ENCODE measurements around the gene SCFD1.
"Not testable (repeated sequence)": the region's sequence is repeated elsewhere in the genome, so short reads cannot be mapped to it uniquely, and the experiment has no call there.

Gene SCFD1

DNA sequence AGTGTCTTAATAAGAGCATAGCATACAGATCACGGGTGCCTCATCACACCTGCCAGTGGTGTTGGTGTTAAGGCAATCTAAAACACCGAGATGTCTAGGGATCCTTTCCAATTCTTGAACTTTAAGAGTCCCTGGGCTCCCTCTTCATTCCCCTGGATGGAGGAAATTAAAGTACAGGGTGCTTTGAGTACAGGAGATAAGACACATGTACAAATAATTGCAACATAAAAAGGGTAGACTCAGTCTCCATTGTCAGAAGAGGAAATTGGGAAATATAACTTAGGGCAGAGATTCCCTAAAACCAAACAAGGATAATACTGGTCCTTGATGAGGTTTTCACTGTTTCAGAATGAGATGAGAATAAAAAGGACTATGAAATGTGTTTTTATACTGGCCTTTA lies 34.9 kb downstream of the SCFD1 start:
- intact Hi-C loops (cut with DNase I): loop anchor here (2.0 kb wide), 1 partner anchor 250 kb away; no protein-coding TSS in a partner anchor
- no peak for DNase-seq

DNA sequence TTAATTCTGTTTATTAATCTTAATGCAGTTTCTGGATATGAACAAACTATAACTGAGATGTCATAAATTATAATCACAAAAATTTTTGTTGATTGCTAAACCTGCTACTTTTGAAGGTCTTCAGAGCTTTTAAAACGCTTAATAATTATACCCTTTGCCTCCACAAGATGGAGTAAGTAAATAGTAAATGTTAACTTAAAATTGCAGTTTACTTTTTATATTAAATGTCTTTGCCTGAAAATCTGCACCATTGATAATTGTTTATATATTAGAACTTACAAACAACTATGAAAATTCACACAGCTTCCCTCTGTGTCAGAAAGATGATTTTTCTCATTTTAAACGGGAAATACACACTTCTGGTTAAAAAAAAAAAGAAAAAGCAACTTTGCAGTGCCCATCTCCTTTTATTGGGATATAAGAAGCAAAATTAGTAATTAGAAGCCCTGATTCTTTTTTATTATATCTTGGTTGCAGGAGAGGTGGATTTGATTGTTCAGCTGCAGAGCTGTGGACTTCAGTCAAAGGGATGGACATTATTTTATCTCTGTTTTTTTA lies 35.6 kb downstream of the SCFD1 start:
- intact Hi-C loops (cut with DNase I): loop anchor here (2.0 kb wide), 1 partner anchor 249 kb away; no protein-coding TSS in a partner anchor
- DNase-seq: no peak

DNA sequence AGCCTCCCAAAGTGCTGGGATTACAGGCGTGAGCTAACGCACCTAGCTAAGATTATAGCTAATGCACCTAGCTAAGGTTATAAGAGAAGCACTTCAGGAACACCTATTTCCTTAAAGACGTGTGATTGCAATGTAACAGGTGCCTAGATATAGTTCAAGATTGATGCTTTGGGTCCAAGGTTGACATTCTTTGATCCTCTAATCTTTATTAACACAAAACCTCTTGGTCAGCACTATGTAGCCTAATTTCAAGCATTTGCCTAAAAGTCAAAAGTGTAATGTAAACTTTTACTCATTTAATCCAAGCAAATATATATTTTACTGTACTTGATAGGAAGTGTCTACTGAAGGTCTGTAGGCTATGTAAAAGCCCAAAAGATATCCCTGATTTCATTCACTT lies 36.5 kb downstream of the SCFD1 start:
- DNase-seq: no peak
- intact Hi-C loops (cut with DNase I): no loop called here

DNA sequence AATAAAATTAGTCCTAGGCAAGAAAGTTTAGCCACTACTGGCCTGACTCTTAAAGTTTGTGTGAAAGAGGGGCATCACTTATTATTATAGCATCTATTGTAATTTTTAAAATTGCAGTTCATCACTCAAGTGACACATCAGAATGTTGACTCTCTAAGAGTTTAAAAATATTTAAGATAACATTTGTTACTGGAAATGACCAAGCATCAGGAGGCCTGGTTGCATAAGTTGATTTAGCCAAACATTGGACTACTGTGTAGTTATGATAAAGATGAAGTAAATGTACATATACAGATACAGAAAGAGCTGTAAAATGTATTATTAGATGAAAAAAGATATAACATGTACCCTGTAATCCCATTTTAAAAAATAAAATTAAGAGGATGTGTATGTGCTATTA lies 47.5 kb downstream of the SCFD1 start:
- intact Hi-C loops (cut with DNase I): no loop called here
- DNase-seq: no peak

DNA sequence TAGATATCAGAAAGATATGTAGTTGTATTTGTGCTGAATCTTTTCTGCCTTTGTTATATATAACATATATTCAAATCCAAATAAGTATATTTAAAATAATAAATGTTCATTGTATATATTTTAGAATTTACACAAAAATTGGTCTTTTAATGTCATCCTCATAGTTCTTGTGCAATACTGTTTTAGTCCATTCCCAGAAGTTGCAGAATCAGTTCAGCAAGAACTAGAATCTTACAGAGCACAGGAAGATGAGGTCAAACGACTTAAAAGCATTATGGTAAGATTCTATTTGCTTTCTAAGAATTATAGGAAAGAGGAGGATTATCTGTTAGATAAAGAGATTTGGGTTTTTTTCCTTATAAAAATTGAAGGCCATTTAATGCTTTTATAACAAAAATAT lies 51.0 kb downstream of the SCFD1 start:
- intact Hi-C loops (cut with DNase I): no loop called here
- DNase-seq: no peak

DNA sequence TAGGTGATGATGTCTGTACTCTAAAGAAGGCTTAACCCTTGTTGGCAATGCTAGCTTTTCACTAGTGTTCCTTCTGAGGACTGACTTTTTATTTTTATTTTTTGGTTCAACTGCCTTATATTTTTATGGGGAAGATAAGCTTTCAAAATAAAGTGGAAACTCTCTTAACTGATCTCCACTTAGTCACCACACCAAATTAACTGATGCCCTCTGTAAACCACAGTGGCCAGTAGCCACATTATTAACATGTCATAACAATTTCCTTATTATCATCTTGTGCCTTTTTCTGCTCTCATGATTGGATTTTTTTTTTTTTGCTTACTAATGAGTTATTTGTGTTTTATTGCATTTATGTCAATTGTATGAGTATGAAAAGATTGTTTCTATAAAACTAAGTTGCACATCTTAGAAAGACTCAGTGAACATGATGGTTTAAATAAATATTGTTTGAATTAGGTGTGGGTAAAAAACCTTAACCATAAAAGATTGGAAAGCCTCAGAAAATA lies 56.9 kb downstream of the SCFD1 start:
- no peak for DNase-seq
- intact Hi-C loops (cut with DNase I): no loop called here

DNA sequence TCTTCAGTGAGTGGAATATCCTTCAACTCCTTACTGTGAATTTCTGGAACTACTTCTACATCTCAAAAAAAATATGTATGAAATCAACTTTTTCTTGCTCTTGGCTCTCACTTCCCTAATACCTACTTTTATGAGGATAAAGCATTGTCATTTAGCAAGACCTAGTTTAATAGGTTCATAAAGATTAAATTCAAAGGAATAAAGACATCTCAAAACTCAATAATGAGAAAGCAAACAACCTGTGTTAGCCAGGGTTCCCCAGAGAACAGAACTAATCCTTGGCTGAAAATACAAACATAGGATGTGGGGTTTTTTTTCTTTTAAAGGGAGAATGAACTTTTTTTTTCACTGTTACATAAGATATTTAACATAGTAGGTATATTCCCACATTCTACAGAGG lies 57.9 kb downstream of the SCFD1 start:
- intact Hi-C loops (cut with DNase I): no loop called here
- no peak for DNase-seq

DNA sequence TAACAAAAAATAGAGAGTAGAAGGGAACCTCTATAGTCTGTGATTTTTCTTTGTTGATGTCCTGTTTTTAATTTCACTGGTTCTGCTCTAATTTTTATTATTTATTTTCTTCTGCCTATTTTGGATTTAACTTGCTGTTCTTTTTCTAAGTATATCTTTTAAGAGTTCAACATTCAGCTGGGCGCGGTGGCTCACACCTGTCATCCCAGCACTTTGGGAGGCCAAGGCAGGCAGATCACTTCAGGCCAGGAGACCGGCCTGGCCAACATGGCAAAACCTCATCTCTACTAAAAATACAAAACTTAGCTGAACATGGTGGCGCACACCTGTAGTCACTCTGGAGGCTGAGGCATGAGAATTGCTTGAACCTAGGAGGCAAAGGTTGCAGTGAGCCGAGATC lies 58.7 kb downstream of the SCFD1 start:
- intact Hi-C loops (cut with DNase I): not testable (repeated sequence)
- DNase-seq: peak in 3 of 10 donors; percentile 22 to 78 (median 49)

DNA sequence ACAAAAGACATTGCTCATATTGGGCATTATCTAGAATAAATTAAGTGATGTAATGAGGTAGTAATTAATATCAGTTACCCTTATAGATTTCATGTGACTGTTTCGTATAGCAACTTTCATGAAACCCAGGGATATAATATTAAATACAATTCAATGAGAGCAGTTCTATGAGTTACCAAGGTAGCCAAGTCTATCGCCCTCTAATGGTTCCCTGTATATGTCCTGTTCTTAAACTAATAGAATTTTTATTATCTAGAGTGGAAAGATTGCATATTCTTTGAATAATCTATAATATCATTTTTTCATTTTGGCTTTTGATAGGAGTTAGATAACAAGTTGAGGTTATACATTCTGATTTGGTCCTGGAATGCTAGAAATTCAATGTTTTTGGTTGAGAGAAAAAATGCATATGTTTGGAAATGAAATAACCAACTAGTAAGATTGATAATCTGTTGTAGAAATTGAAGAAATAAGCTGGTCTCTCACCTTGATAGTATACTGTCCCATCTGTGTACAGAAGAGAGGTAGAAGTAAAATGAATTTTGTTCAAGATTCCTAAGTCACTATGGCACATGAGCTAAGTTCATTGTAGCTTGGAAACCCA lies 59.7 kb downstream of the SCFD1 start:
- intact Hi-C loops (cut with DNase I): no loop called here
- DNase-seq: no peak

DNA sequence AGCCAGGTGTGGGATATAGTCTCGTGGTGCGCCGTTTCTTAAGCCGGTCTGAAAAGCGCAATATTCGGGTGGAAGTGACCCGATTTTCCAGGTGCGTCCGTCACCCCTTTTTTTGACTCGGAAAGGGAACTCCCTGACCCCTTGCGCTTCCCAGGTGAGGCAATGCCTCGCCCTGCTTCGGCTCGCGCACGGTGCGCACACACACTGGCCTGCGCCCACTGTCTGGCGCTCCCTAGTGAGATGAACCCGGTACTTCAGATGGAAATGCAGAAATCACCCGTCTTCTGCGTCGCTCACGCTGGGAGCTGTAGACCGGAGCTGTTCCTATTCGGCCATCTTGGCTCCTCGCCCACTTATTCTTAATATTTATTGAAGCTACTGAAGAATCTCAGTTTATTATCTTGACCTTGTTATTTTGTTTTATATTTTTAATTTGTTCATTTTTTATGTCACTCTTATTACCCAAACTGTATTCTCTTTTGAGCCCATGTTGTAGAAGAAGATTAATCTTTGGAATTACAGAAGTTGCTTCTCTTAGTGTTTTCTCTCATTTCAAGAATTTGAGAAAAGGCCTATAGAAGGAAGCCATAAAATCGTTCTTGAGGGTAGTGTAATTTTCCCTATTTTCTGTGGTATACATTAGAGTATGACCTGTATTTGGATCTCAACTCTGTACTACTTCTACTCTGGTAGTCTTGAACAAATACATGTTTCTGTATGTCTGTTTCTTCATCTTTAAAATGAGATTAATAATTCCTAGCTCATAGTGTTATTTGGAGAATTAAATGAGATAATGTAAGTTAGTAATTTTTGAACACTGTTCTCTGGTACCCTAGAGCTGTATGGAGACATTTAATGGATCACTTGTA lies 68.6 kb downstream of the SCFD1 start:
- DNase-seq: peak in 1 of 10 donors; percentile 20
- intact Hi-C loops (cut with DNase I): not testable (repeated sequence)

DNA sequence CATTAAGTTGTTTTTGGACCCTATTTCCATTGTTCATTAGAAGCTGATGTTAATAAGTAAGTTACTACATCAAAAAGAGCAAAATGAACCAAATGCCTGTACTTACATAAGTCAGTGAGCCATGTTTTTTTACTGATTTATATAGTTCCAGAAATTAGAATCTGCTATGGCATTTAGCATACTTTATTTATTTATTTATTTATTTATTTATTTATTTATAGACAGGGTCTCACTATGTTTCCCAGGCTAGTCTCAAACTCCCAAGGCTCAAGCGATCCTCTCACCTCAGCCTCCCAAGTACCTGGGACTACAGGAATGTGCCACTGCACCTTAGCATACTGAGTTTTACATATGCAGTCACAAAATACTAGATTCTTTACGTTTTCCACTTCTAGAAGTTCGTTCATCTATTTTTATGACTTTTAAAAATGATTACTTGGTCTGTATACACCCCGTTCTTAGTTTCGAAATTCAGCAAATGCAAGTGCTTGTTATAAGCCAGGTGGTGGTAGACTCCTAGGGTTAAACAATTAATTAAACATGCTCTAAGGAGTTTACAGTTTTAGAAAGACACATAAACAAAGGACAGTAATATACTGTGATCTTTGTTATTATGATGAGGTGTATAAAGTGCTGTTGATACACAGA lies 69.8 kb downstream of the SCFD1 start:
- DNase-seq: no peak

DNA sequence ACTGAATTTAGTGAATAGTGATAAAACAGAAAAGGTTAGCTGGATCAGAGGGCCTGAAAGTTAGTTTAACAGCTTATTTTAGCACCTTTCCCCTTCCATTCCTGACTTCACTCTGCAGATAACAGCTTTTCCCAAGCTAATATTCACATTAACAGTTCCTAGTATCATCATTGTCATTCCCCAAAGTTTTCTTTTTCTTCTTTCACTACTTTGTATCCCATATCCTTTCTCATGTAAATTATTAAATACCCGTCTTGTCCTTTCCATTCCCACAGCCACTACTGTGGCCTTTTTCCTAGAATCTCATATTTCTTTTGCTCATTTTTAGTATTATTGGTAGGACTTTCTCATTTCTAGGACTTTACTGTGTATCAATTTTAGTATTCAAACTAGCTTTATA lies 70.5 kb downstream of the SCFD1 start:
- no peak for DNase-seq
- intact Hi-C loops (cut with DNase I): no loop called here

More for the DNA sequence above, 69.8 kb downstream of the SCFD1 start:
- intact Hi-C loops (cut with DNase I): no loop called here

DNA sequence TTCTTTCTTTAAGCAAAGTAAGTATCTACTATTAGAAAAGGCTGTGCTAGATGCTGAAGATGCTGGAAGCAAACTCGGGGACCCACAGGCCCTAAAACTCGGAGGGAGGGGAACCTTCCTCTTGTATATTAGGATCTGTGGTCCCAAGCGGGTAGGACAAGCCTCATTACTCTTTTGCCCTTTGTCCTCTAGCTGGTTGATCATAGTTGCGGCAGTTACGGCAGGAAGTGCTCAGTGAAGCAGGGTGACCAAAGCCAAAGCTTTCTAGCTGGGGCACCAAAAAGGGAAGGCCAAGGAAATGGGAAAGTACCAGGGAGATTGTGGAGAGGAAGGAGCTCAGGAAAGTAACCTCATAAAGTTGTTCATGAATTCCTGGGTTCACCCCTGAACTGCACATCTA lies 76.3 kb downstream of the SCFD1 start:
- DNase-seq: no peak
- intact Hi-C loops (cut with DNase I): no loop called here

DNA sequence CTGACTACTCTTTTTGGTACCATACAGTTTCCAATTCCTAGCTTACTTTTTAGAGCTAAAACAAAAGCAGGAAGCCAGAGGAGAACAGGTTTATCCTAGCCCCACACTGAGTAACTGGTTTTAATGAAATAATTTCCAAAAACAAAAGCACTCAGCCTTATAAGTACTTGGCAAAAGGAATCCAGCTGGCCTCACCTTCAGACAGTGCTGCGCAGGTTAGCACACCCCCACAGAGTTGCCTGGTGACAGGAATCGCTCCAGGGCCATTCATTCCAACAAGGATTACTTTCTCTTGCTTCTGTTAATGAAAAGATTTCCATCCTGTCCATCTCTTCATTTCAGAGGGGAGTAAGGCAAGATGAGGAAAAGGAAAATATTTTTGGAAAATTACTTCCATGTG lies 84.6 kb downstream of the SCFD1 start:
- DNase-seq: no peak
- intact Hi-C loops (cut with DNase I): no loop called here

DNA sequence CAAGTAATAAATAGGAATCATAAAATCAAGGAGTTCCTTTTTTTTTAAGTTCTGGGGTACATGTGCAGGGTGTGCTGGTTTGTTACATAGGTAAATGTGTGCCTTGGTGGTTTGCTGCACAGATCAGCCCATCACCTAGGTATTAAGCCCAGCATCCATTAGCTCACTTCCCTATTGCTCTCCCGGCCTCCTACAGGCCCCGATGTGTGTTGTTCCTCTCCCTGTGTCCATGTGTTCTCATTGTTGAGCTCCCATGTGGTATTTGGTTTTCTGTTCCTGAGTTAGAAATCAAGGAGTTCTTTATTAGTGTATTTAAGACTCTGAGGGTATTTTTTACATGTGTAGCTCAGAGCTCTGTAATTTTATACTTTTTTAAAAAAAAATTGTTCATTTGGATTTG lies 86.0 kb downstream of the SCFD1 start:
- DNase-seq: no peak
- intact Hi-C loops (cut with DNase I): no loop called here

DNA sequence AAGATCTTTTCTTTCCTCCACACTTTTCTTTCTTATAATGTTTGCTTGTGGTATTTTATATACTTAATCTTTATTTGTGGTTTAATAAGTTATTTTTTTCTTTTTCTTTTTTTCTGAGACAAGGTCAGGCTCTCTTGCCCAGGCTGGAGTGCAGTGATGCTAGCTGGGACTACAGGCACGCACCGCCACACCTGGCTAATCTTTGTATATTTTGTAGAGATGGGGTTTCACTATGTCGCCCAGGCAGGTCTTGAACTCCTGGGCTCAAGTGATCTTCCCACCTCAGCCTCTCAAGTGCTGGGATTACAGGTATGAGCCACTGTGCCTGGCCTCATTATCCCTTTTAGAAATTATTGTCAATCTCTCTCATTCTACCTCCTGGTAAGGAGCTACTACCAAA lies 87.1 kb downstream of the SCFD1 start:
- intact Hi-C loops (cut with DNase I): no loop called here
- no peak for DNase-seq

DNA sequence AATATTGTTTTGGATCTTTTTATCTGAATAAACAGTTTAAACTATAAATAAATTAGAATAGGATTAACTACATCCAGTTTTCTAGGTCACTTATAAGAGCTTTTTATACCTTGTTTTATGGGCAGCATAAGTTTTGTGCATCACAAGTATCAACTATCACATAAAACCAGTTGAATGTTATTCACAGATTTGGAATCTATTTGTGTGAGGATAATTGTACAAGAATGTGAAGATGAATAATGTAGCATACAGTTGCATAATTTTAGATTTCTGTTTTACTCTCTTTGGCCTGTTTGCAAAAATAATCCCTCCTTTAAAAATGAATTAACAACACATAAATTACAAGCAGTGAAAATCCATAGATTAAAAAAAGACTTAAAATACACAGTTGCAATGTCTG lies 88.8 kb downstream of the SCFD1 start:
- intact Hi-C loops (cut with DNase I): no loop called here
- no peak for DNase-seq

DNA sequence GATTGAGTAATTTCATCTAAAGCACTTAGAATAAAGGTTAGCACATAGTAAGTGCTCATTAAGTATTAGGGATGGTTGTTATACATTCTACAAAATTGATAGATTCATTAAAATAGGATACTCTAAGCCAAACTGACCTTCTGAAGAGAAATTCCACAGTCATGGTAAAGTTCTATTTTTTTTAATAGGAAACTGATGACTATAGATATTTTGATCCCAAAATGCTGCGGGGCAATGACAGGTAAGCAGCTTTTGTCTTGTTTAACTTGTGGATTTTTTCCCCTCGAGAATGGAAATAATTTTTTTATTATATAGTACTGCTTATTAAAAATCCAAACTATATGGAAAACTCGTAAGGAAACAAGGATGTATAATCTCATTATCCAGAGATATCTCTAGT lies 97.0 kb downstream of the SCFD1 start:
- intact Hi-C loops (cut with DNase I): no loop called here

DNA sequence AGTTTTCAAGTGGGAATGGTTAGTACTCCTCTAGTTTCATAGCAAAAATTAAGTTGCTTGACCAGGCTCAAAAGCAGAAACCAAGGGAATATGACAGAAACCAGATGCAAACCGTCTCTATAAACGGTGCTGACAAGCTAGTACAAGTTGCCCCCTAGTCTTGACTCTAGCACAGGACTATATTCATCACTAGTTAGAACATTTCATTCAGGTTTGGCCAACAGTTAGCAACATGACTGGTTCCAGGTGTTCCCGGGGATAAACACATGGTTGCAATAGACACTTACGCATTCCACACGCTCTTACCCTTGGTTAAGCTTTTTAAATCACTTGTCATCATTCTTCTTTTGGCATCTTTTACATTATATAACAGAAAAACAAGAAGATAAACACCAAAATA lies 103.6 kb downstream of the SCFD1 start:
- intact Hi-C loops (cut with DNase I): no loop called here
- no peak for DNase-seq

More for the DNA sequence above, 97.0 kb downstream of the SCFD1 start:
- no peak for DNase-seq

DNA sequence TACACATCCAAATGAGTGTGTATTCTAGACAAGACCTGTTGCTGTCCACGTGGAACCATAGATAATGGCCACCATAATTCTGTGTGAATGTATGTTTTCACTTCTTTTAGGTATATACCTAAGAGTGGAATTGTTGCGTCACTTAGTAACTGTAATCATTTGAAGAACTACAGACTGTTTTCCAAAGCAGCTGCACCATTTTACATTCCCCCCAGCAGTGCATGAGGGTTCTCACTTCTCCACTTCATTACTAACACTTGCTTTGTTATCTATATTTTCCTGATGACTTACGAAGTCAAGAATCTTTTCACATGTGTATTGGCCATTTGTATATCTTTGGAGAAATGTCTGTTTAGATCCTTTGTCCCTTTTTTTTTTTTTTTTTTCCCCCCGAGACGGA lies 106.4 kb downstream of the SCFD1 start:
- intact Hi-C loops (cut with DNase I): no loop called here
- DNase-seq: no peak

DNA sequence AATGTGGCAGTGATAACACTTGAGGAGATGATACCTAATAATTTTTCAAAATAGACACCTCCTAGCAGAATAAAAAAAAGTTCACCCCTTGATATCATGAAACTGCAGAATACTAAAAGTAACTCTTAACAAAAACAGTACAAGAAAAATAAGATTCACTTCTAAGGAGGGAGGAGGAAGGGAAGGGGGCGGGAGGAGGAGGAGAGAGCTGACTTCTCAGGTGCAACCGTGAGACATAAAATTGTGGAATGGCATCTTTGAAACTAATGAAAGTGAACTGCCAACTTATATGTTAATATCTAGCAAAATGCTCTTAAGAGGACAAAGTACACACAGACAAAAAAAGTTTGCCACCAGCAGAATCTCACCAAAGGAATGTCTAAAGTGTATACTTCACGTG lies 115.8 kb downstream of the SCFD1 start:
- DNase-seq: no peak
- intact Hi-C loops (cut with DNase I): no loop called here
